CD4-positive, alpha-beta T cell (primary cell): ENCODE measurements around the gene FOXP4. TPM values are rescaled to one million over a fixed set of nuclear protein-coding genes. Genes with fewer than 3 reads are reported as not detected.

Experiments
- ATAC-seq: fragments of 200-7000 bp; cut with Tn5 transposase; one replicate; pipeline ENCODE4 v1.10.0; 2022; ENCODE audit warnings: mild to moderate bottlenecking; ENCODE audit not compliant: poor library complexity
- CTCF ChIA-PET: fragments of 350-600 bp; sonication (Branson Sonifier 250); formaldehyde crosslinking; loops from one replicate; lab custom pipeline; 2021; ENCODE audit warnings: antibody characterized with exemption, inconsistent platforms; lab: Charles Lee
- POLR2A ChIA-PET: fragments of 350-600 bp; sonication (Branson Sonifier 250); formaldehyde crosslinking; loops from one replicate; lab custom pipeline; 2021; ENCODE audit warnings: antibody characterized with exemption, inconsistent platforms; lab: Charles Lee
- DNase-seq, 14 experiments: peaks; one replicate each; pipeline ENCODE4 v3.0.0-alpha.2; 2013 to 2020; ENCODE audit warnings: mixed read lengths in 2 of 14
- H3K27ac ChIP-seq, 2 donors: one replicate each; pipeline versions ENCODE4 v1.5.1 to v1.7.0; 2013; ENCODE audit warnings: low read length in 2 of 2, low read depth in 1 of 2, mild to moderate bottlenecking in 1 of 2
- H3K27me3 ChIP-seq, 2 experiments: 1 replicate in 1 of 2; 2 replicates in 1 of 2; pipeline versions ENCODE4 v1.6.1 to v1.7.0; 2013; ENCODE audit warnings: low read length in 2 of 2, control low read depth in 1 of 2, mild to moderate bottlenecking in 1 of 2, moderate library complexity in 1 of 2; ENCODE audit not compliant: insufficient read depth in 2 of 2, control insufficient read depth in 1 of 2
- H3K36me3 ChIP-seq: one replicate; pipeline ENCODE4 v1.6.1; 2013; ENCODE audit warnings: low read length, control low read depth; ENCODE audit not compliant: insufficient read depth
- H3K4me1 ChIP-seq: one replicate; pipeline ENCODE4 v1.6.1; 2013; ENCODE audit warnings: low read length, control low read depth; ENCODE audit not compliant: insufficient read depth
- H3K4me3 ChIP-seq: one replicate; pipeline ENCODE4 v1.5.1; 2013; ENCODE audit warnings: mild to moderate bottlenecking, low read length, moderate library complexity
- H3K9me3 ChIP-seq, 2 experiments: 1 replicate in 1 of 2; 2 replicates in 1 of 2; pipeline versions ENCODE4 v1.6.1 to v1.7.0; 2013; ENCODE audit warnings: low read length in 2 of 2, mild to moderate bottlenecking in 2 of 2, control low read depth in 1 of 2, moderate library complexity in 1 of 2; ENCODE audit not compliant: control insufficient read depth in 1 of 2, insufficient read depth in 1 of 2
- H3K27ac Mint-ChIP-seq: one replicate; pipeline ENCODE4 v1.8.0; 2020; ENCODE audit warnings: mixed read lengths
- H3K27me3 Mint-ChIP-seq: one replicate; pipeline ENCODE4 v1.8.0; 2021; ENCODE audit warnings: mixed read lengths
- H3K36me3 Mint-ChIP-seq: one replicate; pipeline ENCODE4 v1.8.0; 2021; ENCODE audit warnings: low read depth, mixed read lengths
- H3K4me1 Mint-ChIP-seq: one replicate; pipeline ENCODE4 v1.8.0; 2021; ENCODE audit warnings: low read depth, mixed read lengths
- H3K4me3 Mint-ChIP-seq: one replicate; pipeline ENCODE4 v1.8.0; 2020; ENCODE audit warnings: mild to moderate bottlenecking, mixed read lengths
- H3K9me3 Mint-ChIP-seq: one replicate; pipeline ENCODE4 v1.8.0; 2020; ENCODE audit warnings: mixed read lengths
- CTCF ChIP-seq: fragments of 200-600 bp; IDR thresholded peaks from one replicate; pipeline ENCODE4 v1.8.0; 2022; ENCODE audit warnings: antibody characterized with exemption, mild to moderate bottlenecking
- intact Hi-C, 2 experiments: fragments of 100-400 bp; cut with DNase I in 1 of 2; cut with micrococcal nuclease in 1 of 2; formaldehyde crosslinking; loops; one replicate each; pipeline versions ENCODE4 v1.15.1 to v1.9.0; 2023 to 2025; cut with DNase I, micrococcal nuclease
- total RNA-seq, 174 experiments: library from RNA in 2 of 174; stranded (reverse) in 2 of 174; gene quantifications; one replicate each; pipeline ENCODE4 v1.2.3 and lab custom pipeline; 2021 to 2026

The FOXP4 gene
- total RNA-seq, 2 experiments from 2014 or later: 3.7 to 3.9 TPM

GRCh38 chr6:41626917-41627316, 80.7 kb downstream of the FOXP4 start:
- Histone ChIP-seq H3K36me3 (no peaks in the 10 kb centered on the region), H3K4me3 (no peak overlapping the region), H3K27ac (no peak overlapping the region), H3K27me3 (peaks cover 0 to 2% of the 10 kb centered on the region in 2 experiments), H3K4me1 (peaks cover 6% of the 10 kb centered on the region), H3K9me3 (peaks cover 4 to 16% of the 10 kb centered on the region in 2 experiments)
- no peak for DNase-seq
- Mint-ChIP-seq H3K4me3 (no peak overlapping the region), H3K27ac (no peak overlapping the region), H3K4me1 (peaks cover 12% of the 10 kb centered on the region), H3K36me3 (no peaks in the 10 kb centered on the region), H3K9me3 (peaks cover 4% of the 10 kb centered on the region), H3K27me3 (peaks cover 15% of the 10 kb centered on the region)
- no peak for TF ChIP-seq CTCF
- ATAC-seq: no peak
- POLR2A ChIA-PET: no interaction called here
- CTCF ChIA-PET: no interaction called here
- intact Hi-C loops: no loop called here

GRCh38 chr6:41629128-41629527, 82.9 kb downstream of the FOXP4 start:
- H3K27ac ChIP-seq: no peak overlapping the region
- H3K36me3 ChIP-seq: no peaks in the 10 kb centered on the region
- H3K4me3 Mint-ChIP-seq: no peak overlapping the region
- H3K4me3 ChIP-seq: no peak overlapping the region
- H3K4me1 ChIP-seq: peaks cover 6% of the 10 kb centered on the region
- no peak for TF ChIP-seq CTCF
- POLR2A ChIA-PET: no interaction called here
- H3K27me3 ChIP-seq: peaks cover 2 to 8% of the 10 kb centered on the region in 2 experiments
- no peak overlapping the region for H3K27ac Mint-ChIP-seq
- H3K9me3 ChIP-seq: peaks cover 4 to 12% of the 10 kb centered on the region in 2 experiments
- peaks cover 12% of the 10 kb centered on the region for H3K4me1 Mint-ChIP-seq
- CTCF ChIA-PET: no interaction called here
- intact Hi-C loops: no loop called here
- H3K27me3 Mint-ChIP-seq: peaks cover 16% of the 10 kb centered on the region
- peaks cover 4% of the 10 kb centered on the region for H3K9me3 Mint-ChIP-seq
- ATAC-seq (no peak), DNase-seq (no peak)
- H3K36me3 Mint-ChIP-seq: no peaks in the 10 kb centered on the region

- no peaks in the 10 kb centered on the region for H3K36me3 Mint-ChIP-seq
- H3K4me1 ChIP-seq: peaks cover 6% of the 10 kb centered on the region
- H3K27ac ChIP-seq: no peak overlapping the region
- peaks cover 2 to 17% of the 10 kb centered on the region in 2 experiments for H3K27me3 ChIP-seq
- H3K4me1 Mint-ChIP-seq: peaks cover 9% of the 10 kb centered on the region
- H3K27ac Mint-ChIP-seq: no peak overlapping the region
- intact Hi-C loops: no loop called here
- H3K36me3 ChIP-seq: no peaks in the 10 kb centered on the region
- peaks cover 4 to 6% of the 10 kb centered on the region in 2 experiments for H3K9me3 ChIP-seq
- ATAC-seq: no peak
- no peak overlapping the region for H3K4me3 ChIP-seq
- DNase-seq: no peak
- H3K27me3 Mint-ChIP-seq: peaks cover 25% of the 10 kb centered on the region
- CTCF ChIA-PET: interaction anchor here (1.2 kb wide), 1 partner anchor 51 kb away, joined by 3 read pairs; no protein-coding TSS in a partner anchor
- H3K4me3 Mint-ChIP-seq: no peak overlapping the region
- H3K9me3 Mint-ChIP-seq: peaks cover 2% of the 10 kb centered on the region
- TF ChIP-seq CTCF: no peak
- POLR2A ChIA-PET: no interaction called here
Measured at GRCh38 chr6:41630069-41630468, 83.9 kb downstream of the FOXP4 start.
